ENCODE measurements around the gene RBP2.

- no peak for TF ChIP-seq POLR2A (IDR thresholded peaks at IDR 0.05; ENCODE audit: low read depth, low read length)
- no peak for TF ChIP-seq POLR2AphosphoS5 (IDR thresholded peaks at IDR 0.05; ENCODE audit: low read depth, low read length)
Measured at GRCh38 chr3:139444446-139444845, 31.9 kb downstream of the RBP2 start.

Measured in GM12892 (cell line).